Measurements from ENCODE around the gene NDUFA12.

DNA sequence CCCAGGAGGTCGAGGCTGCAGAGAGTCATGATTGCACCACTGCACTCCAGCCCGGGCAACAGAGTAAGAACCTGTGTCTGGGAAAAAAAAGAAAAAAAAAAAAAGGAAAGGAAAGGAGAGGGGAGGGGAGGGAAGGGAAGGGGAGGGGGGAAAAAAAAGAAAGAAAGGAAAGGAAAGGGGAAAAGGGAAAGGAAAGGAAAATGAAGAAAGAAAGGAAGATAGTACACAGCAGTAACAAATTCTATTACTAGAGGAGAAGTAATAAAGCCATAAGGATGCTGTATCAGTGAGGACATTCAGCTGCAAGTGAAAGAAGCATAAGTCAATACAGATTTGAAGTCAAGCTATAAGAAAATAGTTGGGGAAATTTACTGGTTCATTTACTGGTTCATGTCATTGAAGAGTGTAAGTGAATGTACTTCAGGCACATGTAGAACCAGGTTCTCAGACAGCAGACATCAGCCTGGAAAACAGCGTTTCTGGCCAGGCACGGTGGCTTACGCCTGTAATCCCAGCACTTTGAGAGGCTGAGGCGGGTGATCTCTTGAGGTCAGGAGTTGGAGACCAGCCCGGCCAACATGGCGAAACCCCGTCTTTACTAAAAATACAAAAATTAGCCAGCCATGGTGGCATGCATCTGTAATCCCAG lies 37.4 kb downstream of the NDUFA12 start:
- no peak for TF ChIP-seq GATA2 (IDR thresholded peaks at IDR 0.05; ENCODE audit: low read depth, low read length)
- TF ChIP-seq GATA3 (IDR thresholded peaks at IDR 0.05; ENCODE audit: low read depth, low read length) = no peak
